Stomach (tissue), 9 donors: ENCODE data around the gene ANKS1A. TPM values are rescaled to one million over a fixed set of nuclear protein-coding genes. Genes with fewer than 3 reads are reported as not detected.

ENCODE experiments used
- DNase-seq, 2 donors: peaks; one replicate each; pipeline versions ENCODE4 v3.0.0 to v3.0.0-alpha.2; 2013 to 2019
- H3K27ac ChIP-seq, 5 donors: fragments of 200-600 bp in 4 of 5; sonication (generic) in 4 of 5; one replicate each; pipeline ENCODE4 v1.5.1; 2013 to 2019; ENCODE audit warnings: mild to moderate bottlenecking in 1 of 5, moderate library complexity in 1 of 5
- H3K27me3 ChIP-seq, 3 donors: fragments of 200-600 bp; sonication (generic); one replicate each; pipeline ENCODE4 v1.5.1; 2017 to 2019; ENCODE audit warnings: mixed run types in 1 of 3
- H3K36me3 ChIP-seq, 4 donors: fragments of 200-600 bp; sonication (generic); 1 replicate in 3 of 4; 2 replicates in 1 of 4; pipeline ENCODE4 v1.5.1; 2016 to 2019
- H3K4me1 ChIP-seq, 4 donors: fragments of 200-600 bp; sonication (generic); one replicate each; pipeline ENCODE4 v1.5.1; 2016 to 2019
- H3K4me3 ChIP-seq, 4 donors: fragments of 200-600 bp; sonication (generic) in 3 of 4; one replicate each; pipeline ENCODE4 v1.5.1; 2016 to 2019; ENCODE audit warnings: mild to moderate bottlenecking in 1 of 4
- H3K9me3 ChIP-seq, 4 donors: fragments of 200-600 bp; sonication (generic); one replicate each; pipeline ENCODE4 v1.5.1; 2016 to 2019
- EP300 ChIP-seq: sonication (generic); formaldehyde crosslinking; IDR thresholded peaks from one replicate; pipeline ENCODE4 v1.6.1; 2017; ENCODE audit warnings: antibody characterized with exemption
- POLR2A ChIP-seq, 4 donors: fragments of 450-650 bp; IDR thresholded peaks; one replicate each; pipeline ENCODE4 v1.6.1; 2016; ENCODE audit warnings: antibody characterized with exemption in 4 of 4, control low read depth in 2 of 4, mild to moderate bottlenecking in 1 of 4, moderate library complexity in 1 of 4
- POLR2AphosphoS5 ChIP-seq, 3 donors: sonication (generic); formaldehyde crosslinking; IDR thresholded peaks; one replicate each; pipeline ENCODE4 v1.6.1; 2016; ENCODE audit warnings: antibody characterized with exemption in 3 of 3
- WGBS, 5 donors: extraction: QIAGEN DNeasy Blood & Tissue Kit in 3 of 5; methylation state at CpG; one replicate each; pipeline versions ENCODE4 v1.1.5 to v1.1.7; 2013 to 2018; 5-methylcytosine and 5-hydroxymethylcytosine counted together
- intact Hi-C: fragments of 100-400 bp; cut with DNase I; formaldehyde crosslinking; loops from one replicate; pipeline ENCODE4 v1.15.1; 2023; ENCODE audit warnings: low total_unique reads
- polyA plus RNA-seq, 3 donors: library from polyadenylated mRNA; stranded (reverse); fragments of 200-250 nt; gene quantifications; one replicate each; pipeline ENCODE4 v1.2.3, GENCODE V29; 2013
- total RNA-seq, 5 donors: library from RNA; depleted of rRNA; stranded (reverse); fragments of >200 nt; gene quantifications; one replicate each; pipeline versions ENCODE4 v1.1.0 to v1.2.3, GENCODE V29; 2014 to 2016
- TF ChIP-seq, protein P1 (sequence below), 7 experiments: fragments of 450-650 bp in 4 of 7; fragments of 200-600 bp in 3 of 7; sonication (generic) in 3 of 7; IDR thresholded peaks; one replicate each; pipeline ENCODE4 v1.5.1; 2016 to 2019; ENCODE audit warnings: antibody characterized with exemption in 7 of 7, control low read depth in 2 of 7, mild to moderate bottlenecking in 1 of 7
- donor health status: healthy with polysubstance abuse.
- donor health status: Bipolar disorder and iron deficiency.
- donor health status: healthy.

Gene ANKS1A
- total and polyA plus RNA-seq, 8 donors, result 6.1 to 40.6 (median 21.5) TPM

DNA sequence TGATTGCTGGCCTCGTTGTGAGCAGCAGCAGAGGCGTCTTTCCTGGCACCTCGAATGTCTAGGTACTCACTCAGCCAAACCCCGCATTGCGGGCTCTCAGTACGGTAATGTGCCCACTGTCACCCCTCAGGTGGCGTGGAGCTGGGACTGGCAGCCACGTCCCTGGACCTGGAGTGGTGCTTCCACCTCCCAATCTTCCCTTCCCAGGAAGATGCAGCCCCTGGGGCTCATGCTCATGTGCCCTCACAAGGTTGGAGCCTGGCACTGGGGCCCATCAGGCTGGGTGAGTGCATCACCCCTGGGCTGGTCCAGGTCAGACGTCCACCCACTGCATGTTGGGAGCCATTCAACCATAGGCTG lies 176.4 kb downstream of the ANKS1A start:
- no peak overlapping the region for H3K27ac ChIP-seq

DNA sequence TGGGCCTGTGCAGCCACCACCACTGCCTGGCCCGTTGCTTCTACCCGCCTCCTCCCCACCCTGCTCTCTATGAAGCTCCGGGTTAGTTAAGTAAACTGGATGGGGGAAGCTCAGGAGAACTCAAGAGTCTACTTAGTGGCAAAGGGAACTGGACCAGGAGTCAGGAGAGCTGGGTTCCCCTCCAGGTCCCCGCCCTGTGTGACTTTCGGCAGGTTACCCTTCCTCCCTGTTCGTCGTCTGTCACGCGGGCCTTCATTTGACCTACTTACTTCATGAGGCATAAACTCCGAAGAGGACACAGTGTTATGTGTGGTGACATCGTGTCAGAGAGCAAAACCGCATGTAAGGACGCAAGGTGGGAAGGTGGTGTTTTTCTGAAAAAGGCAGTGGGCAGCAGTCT lies 176.8 kb downstream of the ANKS1A start:
- H3K9me3 ChIP-seq, result no peaks in the 10 kb centered on the region
- no peak for DNase-seq
- no peak overlapping the region for H3K27ac ChIP-seq
- TF ChIP-seq POLR2AphosphoS5 (IDR thresholded peaks at IDR 0.05) (no peak), EP300 (no peak), POLR2A (IDR thresholded peaks at IDR 0.05) (no peak)
- TF ChIP-seq, protein P1, sequence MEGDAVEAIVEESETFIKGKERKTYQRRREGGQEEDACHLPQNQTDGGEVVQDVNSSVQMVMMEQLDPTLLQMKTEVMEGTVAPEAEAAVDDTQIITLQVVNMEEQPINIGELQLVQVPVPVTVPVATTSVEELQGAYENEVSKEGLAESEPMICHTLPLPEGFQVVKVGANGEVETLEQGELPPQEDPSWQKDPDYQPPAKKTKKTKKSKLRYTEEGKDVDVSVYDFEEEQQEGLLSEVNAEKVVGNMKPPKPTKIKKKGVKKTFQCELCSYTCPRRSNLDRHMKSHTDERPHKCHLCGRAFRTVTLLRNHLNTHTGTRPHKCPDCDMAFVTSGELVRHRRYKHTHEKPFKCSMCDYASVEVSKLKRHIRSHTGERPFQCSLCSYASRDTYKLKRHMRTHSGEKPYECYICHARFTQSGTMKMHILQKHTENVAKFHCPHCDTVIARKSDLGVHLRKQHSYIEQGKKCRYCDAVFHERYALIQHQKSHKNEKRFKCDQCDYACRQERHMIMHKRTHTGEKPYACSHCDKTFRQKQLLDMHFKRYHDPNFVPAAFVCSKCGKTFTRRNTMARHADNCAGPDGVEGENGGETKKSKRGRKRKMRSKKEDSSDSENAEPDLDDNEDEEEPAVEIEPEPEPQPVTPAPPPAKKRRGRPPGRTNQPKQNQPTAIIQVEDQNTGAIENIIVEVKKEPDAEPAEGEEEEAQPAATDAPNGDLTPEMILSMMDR (IDR thresholded peaks at IDR 0.05), result no peak
- H3K27me3 ChIP-seq, result no peaks in the 10 kb centered on the region
- H3K4me3 ChIP-seq, result no peak overlapping the region
- intact Hi-C loops, result no loop called here
- H3K36me3 ChIP-seq, result peaks cover 26 to 94% (median 81%) of the 10 kb centered on the region in 4 donors
- peaks cover 0 to 17% (median 3%) of the 10 kb centered on the region in 4 donors for H3K4me1 ChIP-seq
- 81 to 89% (median 82%) methylated on average over 13 of the region's 13 CpGs for WGBS, 5 donors

More for the DNA sequence above, 176.4 kb downstream of the ANKS1A start:
- WGBS, 5 donors, result 78 to 95% (median 92%) methylated on average over 9 of the region's 9 CpGs
- peaks cover 31 to 94% (median 82%) of the 10 kb centered on the region in 4 donors for H3K36me3 ChIP-seq
- no peaks in the 10 kb centered on the region for H3K9me3 ChIP-seq
- TF ChIP-seq EP300 (no peak), POLR2AphosphoS5 (IDR thresholded peaks at IDR 0.05) (no peak), POLR2A (IDR thresholded peaks at IDR 0.05) (no peak)
- TF ChIP-seq, protein P1 (IDR thresholded peaks at IDR 0.05), result no peak
- no peak for DNase-seq
- peaks cover 0 to 18% (median 3%) of the 10 kb centered on the region in 4 donors for H3K4me1 ChIP-seq
- H3K4me3 ChIP-seq, result no peak overlapping the region
- intact Hi-C loops, result no loop called here
- no peaks in the 10 kb centered on the region for H3K27me3 ChIP-seq

DNA sequence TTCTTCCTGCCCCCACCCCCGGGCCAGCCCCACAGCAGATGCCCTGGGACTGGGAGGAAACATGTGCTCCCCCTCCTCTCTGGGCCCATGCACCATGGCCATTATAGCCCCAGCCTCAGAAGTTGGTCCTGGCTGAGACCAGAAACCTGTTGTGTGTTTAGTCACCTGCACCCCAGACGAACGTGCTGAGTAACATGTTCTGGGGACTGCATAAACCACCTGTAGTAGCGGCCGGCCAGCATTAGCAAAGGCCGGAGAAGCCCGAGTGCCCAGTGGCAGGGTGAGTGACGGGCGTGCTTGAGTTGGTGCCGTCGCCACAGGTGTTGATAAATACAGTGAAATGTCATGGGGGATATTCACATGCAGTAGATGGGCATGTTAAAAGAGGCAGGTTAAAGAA lies 178.2 kb downstream of the ANKS1A start:
- Histone ChIP-seq H3K4me3 (no peak overlapping the region), H3K36me3 (peaks cover 14 to 94% (median 81%) of the 10 kb centered on the region in 4 donors), H3K4me1 (peaks cover 0 to 17% (median 7%) of the 10 kb centered on the region in 4 donors), H3K9me3 (no peaks in the 10 kb centered on the region), H3K27me3 (no peaks in the 10 kb centered on the region), H3K27ac (no peak overlapping the region)
- TF ChIP-seq POLR2AphosphoS5 (IDR thresholded peaks at IDR 0.05) (no peak), POLR2A (IDR thresholded peaks at IDR 0.05) (no peak), EP300 (no peak)
- TF ChIP-seq, protein P1 (IDR thresholded peaks at IDR 0.05), result no peak
- no peak for DNase-seq
- intact Hi-C loops, result no loop called here
- 93 to 95% (median 94%) methylated on average over 11 of the region's 11 CpGs for WGBS, 5 donors

DNA sequence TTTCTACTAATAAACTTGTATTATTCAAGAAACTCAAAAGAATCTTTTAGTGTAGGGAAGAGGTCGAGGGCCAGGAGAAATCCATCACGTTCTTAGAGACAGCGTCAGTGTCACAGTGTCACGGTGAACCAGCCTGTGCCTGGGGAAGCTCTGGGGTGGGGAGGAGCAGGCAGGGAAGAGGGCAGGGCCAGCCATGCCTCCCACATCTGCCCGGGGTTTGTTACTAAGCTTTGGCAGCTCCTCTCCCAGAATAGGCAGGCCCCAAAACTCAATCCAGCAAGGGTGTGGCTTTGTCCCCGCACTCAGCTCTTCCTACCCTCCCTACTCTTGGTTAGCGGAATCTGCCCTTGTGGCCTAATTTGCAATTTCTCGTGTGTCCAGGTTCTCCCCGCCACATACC lies 179.2 kb downstream of the ANKS1A start:
- intact Hi-C loops, result no loop called here
- TF ChIP-seq POLR2AphosphoS5 (IDR thresholded peaks at IDR 0.05), result no peak
- TF ChIP-seq, protein P1 (IDR thresholded peaks at IDR 0.05), result no peak
- no peak for TF ChIP-seq EP300
- TF ChIP-seq POLR2A (IDR thresholded peaks at IDR 0.05), result no peak
- no peak for DNase-seq
- H3K27me3 ChIP-seq, result no peaks in the 10 kb centered on the region
- peak overlapping the region in 2 of 5 donors; percentile 29 to 33 for H3K27ac ChIP-seq
- H3K36me3 ChIP-seq, result peaks cover 13 to 94% (median 82%) of the 10 kb centered on the region in 4 donors
- peaks cover 0 to 22% (median 7%) of the 10 kb centered on the region in 4 donors for H3K4me1 ChIP-seq
- H3K4me3 ChIP-seq, result no peak overlapping the region
- no peaks in the 10 kb centered on the region for H3K9me3 ChIP-seq
- WGBS, 5 donors, result 74 to 83% (median 77%) methylated on average over 9 of the region's 9 CpGs
